Peyer's patch (tissue), 4 donors: ENCODE data around the gene CLMN.

ENCODE experiments used
- POLR2A ChIP-seq, 2 donors: fragments of 450-650 bp; IDR thresholded peaks; one replicate each; pipeline ENCODE4 v1.5.1; 2017; ENCODE audit warnings: antibody characterized with exemption in 2 of 2, mild to moderate bottlenecking in 2 of 2, moderate library complexity in 2 of 2
- TF ChIP-seq, protein P1 (sequence below), 6 experiments: fragments of 450-650 bp in 4 of 6; fragments of 200-600 bp in 2 of 6; sonication (generic) in 1 of 6; IDR thresholded peaks; one replicate each; pipeline ENCODE4 v1.5.1; 2017 to 2019; ENCODE audit warnings: antibody characterized with exemption in 6 of 6, mild to moderate bottlenecking in 3 of 6, moderate library complexity in 1 of 6

DNA sequence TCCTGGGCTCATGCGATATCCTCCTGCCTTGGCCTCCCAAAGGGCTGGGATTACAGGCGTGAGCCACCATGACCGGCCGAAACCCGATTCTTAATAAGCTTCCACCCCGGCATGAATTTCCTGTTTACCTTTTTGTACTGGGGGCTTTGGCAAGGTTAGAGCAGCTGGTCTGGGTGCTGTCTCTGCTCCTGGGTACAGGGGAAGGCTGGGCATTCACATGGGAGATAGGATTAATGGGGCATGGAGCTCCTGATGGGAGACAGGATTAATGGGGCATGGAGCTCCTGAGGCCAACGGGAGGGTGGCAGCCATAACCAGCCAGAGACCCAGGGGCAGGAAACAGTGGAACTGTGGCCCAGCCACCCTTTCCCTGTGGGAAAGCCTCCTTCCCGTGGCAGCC, 92.9 kb downstream of the CLMN start:
- TF ChIP-seq, protein P1, sequence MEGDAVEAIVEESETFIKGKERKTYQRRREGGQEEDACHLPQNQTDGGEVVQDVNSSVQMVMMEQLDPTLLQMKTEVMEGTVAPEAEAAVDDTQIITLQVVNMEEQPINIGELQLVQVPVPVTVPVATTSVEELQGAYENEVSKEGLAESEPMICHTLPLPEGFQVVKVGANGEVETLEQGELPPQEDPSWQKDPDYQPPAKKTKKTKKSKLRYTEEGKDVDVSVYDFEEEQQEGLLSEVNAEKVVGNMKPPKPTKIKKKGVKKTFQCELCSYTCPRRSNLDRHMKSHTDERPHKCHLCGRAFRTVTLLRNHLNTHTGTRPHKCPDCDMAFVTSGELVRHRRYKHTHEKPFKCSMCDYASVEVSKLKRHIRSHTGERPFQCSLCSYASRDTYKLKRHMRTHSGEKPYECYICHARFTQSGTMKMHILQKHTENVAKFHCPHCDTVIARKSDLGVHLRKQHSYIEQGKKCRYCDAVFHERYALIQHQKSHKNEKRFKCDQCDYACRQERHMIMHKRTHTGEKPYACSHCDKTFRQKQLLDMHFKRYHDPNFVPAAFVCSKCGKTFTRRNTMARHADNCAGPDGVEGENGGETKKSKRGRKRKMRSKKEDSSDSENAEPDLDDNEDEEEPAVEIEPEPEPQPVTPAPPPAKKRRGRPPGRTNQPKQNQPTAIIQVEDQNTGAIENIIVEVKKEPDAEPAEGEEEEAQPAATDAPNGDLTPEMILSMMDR (IDR thresholded peaks at IDR 0.05), result no peak
- TF ChIP-seq POLR2A (IDR thresholded peaks at IDR 0.05), result no peak
